ENCODE measurements around the gene BMAL1. TPM values are rescaled to one million over a fixed set of nuclear protein-coding genes. Genes with fewer than 3 reads are reported as not detected.

BMAL1 gene
- polyA plus RNA-seq, 3 donors: 10.2 to 43.4 (median 11.5) TPM

DNA sequence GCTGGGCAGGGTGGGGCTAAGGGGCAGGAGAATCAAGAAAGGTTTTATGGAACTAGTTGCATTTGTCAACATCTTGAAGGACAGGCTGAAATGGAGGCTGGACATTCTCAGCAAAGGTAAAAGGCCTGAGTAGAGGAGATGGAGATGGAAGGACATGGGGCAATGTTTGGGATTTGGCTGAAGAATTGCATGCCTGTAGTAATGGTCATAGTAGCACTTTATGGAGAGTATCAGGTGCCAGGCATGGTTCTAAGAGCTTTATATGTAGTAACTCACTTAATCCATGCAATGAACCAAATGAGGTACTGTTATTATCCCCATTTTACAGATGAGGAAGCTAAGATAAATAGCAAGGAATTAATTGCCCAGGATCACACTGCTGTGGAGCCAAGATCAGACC is 23.9 kb downstream of the BMAL1 start:
- Histone ChIP-seq H3K36me3 (replicated peaks in 1 of 2; ENCODE audit: control insufficient read depth in 1 of 2, insufficient read depth in 2 of 2, low read length in 2 of 2) (no peaks in the 10 kb centered on the region), H3K4me3 (replicated peaks in 1 of 3; ENCODE audit: low read depth in 2 of 3, low read length in 3 of 3) (no peak overlapping the region), H4K20me1 (ENCODE audit: insufficient read depth, low read length) (peaks cover 100% of the 10 kb centered on the region), H3K79me2 (ENCODE audit: insufficient read depth, low read length) (peaks cover 86% of the 10 kb centered on the region), H3K9ac (ENCODE audit: insufficient read depth, low read length, poor library complexity, severe bottlenecking) (no peak overlapping the region), H3K4me2 (replicated peaks; ENCODE audit: extremely low read depth, low read length, poor library complexity, severe bottlenecking) (no peak overlapping the region), H3K4me1 (ENCODE audit: control insufficient read depth in 1 of 2, insufficient read depth in 2 of 2, low read length in 2 of 2) (peaks cover 37 to 48% of the 10 kb centered on the region in 2 donors), H3K27me3 (ENCODE audit: control insufficient read depth in 2 of 2, insufficient read depth in 2 of 2, low read length in 2 of 2) (no peaks in the 10 kb centered on the region), H3K9me3 (replicated peaks in 1 of 2; ENCODE audit: control insufficient read depth in 1 of 2, insufficient read depth in 1 of 2, low read length in 2 of 2) (peaks cover 0 to 7% of the 10 kb centered on the region in 2 donors), H3K27ac (ENCODE audit: low read depth in 1 of 2, low read length in 2 of 2) (no peak overlapping the region), H2AFZ (ENCODE audit: insufficient read depth, low read depth, low read length, poor library complexity, severe bottlenecking) (no peak overlapping the region)
- peaks cover 5 to 8% of the 10 kb centered on the region in 2 donors for H3K36me3 Mint-ChIP-seq
- TF ChIP-seq, protein P1, sequence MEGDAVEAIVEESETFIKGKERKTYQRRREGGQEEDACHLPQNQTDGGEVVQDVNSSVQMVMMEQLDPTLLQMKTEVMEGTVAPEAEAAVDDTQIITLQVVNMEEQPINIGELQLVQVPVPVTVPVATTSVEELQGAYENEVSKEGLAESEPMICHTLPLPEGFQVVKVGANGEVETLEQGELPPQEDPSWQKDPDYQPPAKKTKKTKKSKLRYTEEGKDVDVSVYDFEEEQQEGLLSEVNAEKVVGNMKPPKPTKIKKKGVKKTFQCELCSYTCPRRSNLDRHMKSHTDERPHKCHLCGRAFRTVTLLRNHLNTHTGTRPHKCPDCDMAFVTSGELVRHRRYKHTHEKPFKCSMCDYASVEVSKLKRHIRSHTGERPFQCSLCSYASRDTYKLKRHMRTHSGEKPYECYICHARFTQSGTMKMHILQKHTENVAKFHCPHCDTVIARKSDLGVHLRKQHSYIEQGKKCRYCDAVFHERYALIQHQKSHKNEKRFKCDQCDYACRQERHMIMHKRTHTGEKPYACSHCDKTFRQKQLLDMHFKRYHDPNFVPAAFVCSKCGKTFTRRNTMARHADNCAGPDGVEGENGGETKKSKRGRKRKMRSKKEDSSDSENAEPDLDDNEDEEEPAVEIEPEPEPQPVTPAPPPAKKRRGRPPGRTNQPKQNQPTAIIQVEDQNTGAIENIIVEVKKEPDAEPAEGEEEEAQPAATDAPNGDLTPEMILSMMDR (IDR thresholded peaks at IDR 0.05): no peak
- intact Hi-C loops (cut with micrococcal nuclease): no loop called here
- H3K9me3 Mint-ChIP-seq: peaks cover 3 to 9% (median 5%) of the 10 kb centered on the region in 7 donors
- H3K4me1 Mint-ChIP-seq: peaks cover 48% of the 10 kb centered on the region
- no peak for DNase-seq
- H3K27ac Mint-ChIP-seq: peak overlapping the region in 2 of 7 donors; percentile 3 to 12
- peaks cover 0 to 1% (median 0%) of the 10 kb centered on the region in 3 donors for H3K27me3 Mint-ChIP-seq (ENCODE audit: low read depth in 3 of 3)
- no peak overlapping the region for H3K4me3 Mint-ChIP-seq

DNA sequence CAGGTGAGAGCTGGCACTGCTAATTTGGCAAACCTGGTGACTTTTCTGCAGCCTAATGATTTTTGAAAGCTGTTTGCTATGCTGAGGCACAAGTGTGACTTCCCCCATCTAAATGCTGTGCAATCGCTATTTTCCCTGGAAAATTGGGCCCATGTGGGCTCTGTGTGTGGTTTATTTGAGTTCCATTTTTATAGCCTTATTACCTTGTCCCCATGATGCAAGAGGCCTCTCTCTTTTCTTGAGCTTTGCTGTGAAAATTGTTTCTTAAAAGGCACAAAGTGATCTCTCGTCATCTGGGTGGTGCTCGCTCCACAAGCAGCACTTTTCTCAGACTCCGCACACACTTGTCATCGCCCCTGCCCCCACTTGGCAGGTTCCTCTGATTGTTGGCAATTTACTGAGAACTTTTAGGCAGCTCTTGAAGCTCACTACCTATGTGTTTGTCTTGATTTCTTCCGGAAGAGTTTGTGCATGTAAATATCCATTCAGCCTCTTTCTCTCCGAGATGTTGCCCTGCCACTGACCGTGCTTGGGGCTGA is 24.9 kb downstream of the BMAL1 start:
- no peak overlapping the region for H3K4me3 Mint-ChIP-seq
- Histone ChIP-seq H3K79me2 (ENCODE audit: insufficient read depth, low read length) (peaks cover 86% of the 10 kb centered on the region), H3K9me3 (replicated peaks in 1 of 2; ENCODE audit: control insufficient read depth in 1 of 2, insufficient read depth in 1 of 2, low read length in 2 of 2) (peaks cover 0 to 7% of the 10 kb centered on the region in 2 donors), H3K27me3 (ENCODE audit: control insufficient read depth in 2 of 2, insufficient read depth in 2 of 2, low read length in 2 of 2) (no peaks in the 10 kb centered on the region), H2AFZ (ENCODE audit: insufficient read depth, low read depth, low read length, poor library complexity, severe bottlenecking) (no peak overlapping the region), H3K27ac (ENCODE audit: low read depth in 1 of 2, low read length in 2 of 2) (no peak overlapping the region), H3K4me1 (ENCODE audit: control insufficient read depth in 1 of 2, insufficient read depth in 2 of 2, low read length in 2 of 2) (peaks cover 33 to 45% of the 10 kb centered on the region in 2 donors), H3K4me2 (replicated peaks; ENCODE audit: extremely low read depth, low read length, poor library complexity, severe bottlenecking) (no peak overlapping the region), H4K20me1 (ENCODE audit: insufficient read depth, low read length) (peaks cover 100% of the 10 kb centered on the region), H3K4me3 (replicated peaks in 1 of 3; ENCODE audit: low read depth in 2 of 3, low read length in 3 of 3) (no peak overlapping the region), H3K36me3 (replicated peaks in 1 of 2; ENCODE audit: control insufficient read depth in 1 of 2, insufficient read depth in 2 of 2, low read length in 2 of 2) (no peaks in the 10 kb centered on the region), H3K9ac (ENCODE audit: insufficient read depth, low read length, poor library complexity, severe bottlenecking) (no peak overlapping the region)
- peaks cover 0 to 1% (median 0%) of the 10 kb centered on the region in 3 donors for H3K27me3 Mint-ChIP-seq (ENCODE audit: low read depth in 3 of 3)
- H3K27ac Mint-ChIP-seq: peak overlapping the region in 1 of 7 donors; percentile 15
- H3K4me1 Mint-ChIP-seq: peaks cover 39% of the 10 kb centered on the region
- WGBS (ENCODE audit: insufficient coverage): 96% methylated on average over 8 of the region's 8 CpGs
- DNase-seq: no peak
- peaks cover 3 to 9% (median 5%) of the 10 kb centered on the region in 7 donors for H3K9me3 Mint-ChIP-seq
- H3K36me3 Mint-ChIP-seq: peaks cover 5 to 8% of the 10 kb centered on the region in 2 donors
- TF ChIP-seq, protein P1 (IDR thresholded peaks at IDR 0.05): no peak
- intact Hi-C loops (cut with micrococcal nuclease): no loop called here

All from CD14-positive monocyte (primary cell).